Stimulated activated CD4-positive, alpha-beta T cell treated with anti-CD3 and anti-CD28 coated beads, Interleukin-4, amount 100 ng/mL, for 48 hours (primary cell): Measurements from ENCODE around the gene STPG3.
A peak's percentile ranks its signal among the peaks of the same experiment; 100 is the strongest.
"Not testable (repeated sequence)": the region's sequence is repeated elsewhere in the genome, so short reads cannot be mapped to it uniquely, and the experiment has no call there.

Experiments
- DNase-seq, 2 donors: peaks; one replicate each; pipeline ENCODE4 v3.0.0-alpha.2; 2020; ENCODE audit warnings: low read depth in 2 of 2

STPG3 gene

GRCh38 chr9:137233143-137233980 lies 17.7 kb upstream of the STPG3 start:
- no peak for DNase-seq

GRCh38 chr9:137234055-137234697 lies 16.9 kb upstream of the STPG3 start:
- DNase-seq, result no peak

DNA sequence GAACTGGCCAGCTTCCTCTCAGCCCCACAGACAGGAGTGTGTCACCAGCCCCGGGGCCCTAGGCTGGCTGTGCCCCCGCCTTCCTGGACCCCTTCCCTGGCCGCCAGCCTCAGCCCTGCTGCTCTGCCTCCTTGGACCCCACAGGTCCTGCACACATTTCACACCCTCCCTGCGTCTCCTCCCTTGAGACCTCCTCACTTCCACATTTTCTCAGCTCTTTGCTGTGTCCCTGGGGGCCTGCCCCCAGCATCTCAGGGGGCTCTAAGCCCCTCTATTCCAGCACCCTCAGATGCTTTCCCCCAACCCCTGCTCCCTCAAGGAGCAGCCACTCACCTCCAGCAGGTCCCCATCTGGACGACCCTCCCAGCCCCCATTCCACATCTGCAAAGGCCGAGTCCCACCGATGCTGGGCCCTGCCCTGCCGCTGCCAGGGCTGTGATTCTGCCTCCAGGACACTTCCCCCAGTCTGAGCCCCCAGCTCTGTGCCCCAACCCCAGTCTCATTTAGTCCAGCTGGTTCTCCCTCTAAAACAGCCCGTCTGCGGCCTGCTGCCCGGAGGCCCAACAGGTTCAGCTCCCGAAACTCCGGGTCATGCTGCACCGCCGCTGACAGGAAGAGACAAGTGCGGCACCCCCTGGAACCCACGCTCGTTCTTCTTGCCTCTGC lies 16.2 kb upstream of the STPG3 start:
- DNase-seq, result no peak

DNA sequence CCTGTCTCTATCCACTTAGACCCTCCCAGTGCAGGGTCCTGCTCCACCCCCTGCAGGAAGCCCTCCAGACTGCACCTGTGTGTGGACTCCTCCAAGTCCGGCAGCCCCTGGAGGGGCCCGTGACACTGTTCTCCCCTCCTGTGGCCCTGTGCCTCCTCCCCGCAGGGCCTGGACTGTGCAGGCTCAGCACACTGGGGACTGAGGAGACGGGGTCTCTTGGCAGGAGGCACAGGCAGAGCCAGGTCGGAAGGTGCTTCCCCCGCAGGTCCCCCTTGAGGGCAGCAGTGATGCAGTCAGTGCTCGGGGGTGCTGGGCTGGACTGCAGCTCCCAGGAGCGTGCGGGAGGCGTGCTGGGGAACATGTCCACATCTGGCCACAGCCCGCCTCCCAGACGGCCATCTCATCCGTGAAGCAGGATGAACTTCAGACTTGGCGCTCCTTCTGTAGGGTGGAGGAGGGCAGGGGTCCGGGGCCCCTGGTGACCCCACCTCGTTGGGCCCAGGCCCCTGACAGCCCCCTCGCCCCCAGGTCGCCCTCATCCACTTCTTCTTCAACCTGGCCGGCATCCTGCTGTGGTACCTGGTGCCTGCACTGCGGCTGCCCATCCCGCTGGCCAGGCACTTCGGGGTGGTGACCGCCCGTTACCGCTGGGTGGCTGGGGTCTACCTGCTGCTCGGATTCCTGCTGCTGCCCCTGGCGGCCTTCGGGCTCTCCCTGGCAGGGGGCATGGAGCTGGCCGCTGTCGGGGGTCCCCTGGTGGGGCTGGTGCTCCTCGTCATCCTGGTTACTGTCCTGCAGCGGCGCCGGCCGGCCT lies 15.5 kb upstream of the STPG3 start:
- no peak for DNase-seq

- peak; percentile 89 to 92 for DNase-seq
Measured at GRCh38 chr9:137236238-137236935, 14.7 kb upstream of the STPG3 start.

GRCh38 chr9:137236936-137237421 lies 14.1 kb upstream of the STPG3 start:
- no peak for DNase-seq

- DNase-seq, result no peak
Measured at GRCh38 chr9:137237759-137238726, 13.0 kb upstream of the STPG3 start.

- DNase-seq, result not testable (repeated sequence)
Measured at GRCh38 chr9:137239541-137240200, 11.4 kb upstream of the STPG3 start.

DNA sequence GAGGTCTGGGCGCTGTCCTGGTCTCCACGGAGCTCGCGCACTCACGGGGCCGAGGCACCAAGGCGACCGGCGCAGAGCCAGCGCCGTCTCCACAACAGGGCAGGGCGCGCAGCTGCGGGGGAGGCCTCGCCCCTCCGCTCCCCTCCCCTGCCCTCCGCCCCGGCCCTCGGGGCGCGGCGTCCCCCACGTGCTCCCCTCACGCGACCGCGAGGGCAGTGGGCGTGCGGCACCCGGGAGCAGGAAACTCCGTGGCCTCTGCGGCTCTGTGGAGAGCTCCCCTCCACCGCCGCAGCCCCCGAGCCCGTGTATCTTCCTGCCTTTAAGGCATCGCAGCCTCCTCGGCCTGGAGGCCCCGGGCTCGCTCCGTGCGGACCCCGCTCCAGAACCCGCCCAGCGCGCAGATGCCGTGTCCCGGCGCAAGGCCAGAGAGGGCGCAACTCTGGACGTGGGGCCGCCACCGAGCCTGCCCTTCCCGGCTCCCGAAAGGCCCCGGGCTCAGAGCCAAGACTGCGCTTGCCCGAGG lies 10.7 kb upstream of the STPG3 start:
- DNase-seq, result peak; percentile 56 to 68

GRCh38 chr9:137240841-137241489 lies 10.1 kb upstream of the STPG3 start, which contains the start of gene TUBB4B:
TSS of gene TUBB4B (plus strand) at chr9:137241287. CDS start at chr9:137241361, 74 bp downstream.
- peak; percentile 90 to 95 for DNase-seq

DNA sequence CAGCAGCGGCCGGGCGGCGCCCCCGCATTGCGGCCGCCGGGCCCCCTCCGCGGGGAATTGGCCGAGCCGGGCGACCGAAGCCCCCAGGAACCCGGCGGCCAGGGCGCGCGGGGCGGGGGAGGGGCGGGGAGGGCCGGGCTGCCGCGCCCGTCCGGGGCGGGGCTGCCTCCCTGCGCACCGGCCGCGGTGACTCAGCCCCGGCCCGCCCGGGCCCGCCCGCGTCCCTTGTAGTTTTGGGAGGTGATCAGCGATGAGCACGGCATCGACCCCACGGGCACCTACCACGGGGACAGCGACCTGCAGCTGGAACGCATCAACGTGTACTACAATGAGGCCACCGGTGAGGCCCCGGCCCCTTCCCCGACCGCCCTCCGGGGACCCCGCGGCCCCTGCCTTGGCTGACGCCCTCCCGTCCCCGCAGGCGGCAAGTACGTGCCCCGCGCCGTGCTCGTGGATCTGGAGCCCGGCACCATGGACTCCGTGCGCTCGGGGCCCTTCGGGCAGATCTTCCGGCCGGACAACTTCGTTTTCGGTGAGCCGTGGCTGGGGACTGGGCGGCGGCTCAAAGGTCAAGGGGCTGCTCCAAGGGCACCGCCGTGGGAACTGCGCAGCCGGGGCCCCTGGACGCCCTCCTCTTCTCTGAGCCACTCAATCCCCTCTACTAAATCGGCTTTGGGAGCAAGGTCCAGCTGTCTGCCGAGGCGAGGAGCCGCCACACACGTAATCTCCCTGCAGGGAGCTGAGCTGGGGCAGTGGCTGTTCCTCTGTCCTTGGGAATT lies 9.4 kb upstream of the STPG3 start:
- DNase-seq, result peak; percentile 55 to 63

- no peak for DNase-seq
Measured at GRCh38 chr9:137242269-137243203, 8.6 kb upstream of the STPG3 start.

DNA sequence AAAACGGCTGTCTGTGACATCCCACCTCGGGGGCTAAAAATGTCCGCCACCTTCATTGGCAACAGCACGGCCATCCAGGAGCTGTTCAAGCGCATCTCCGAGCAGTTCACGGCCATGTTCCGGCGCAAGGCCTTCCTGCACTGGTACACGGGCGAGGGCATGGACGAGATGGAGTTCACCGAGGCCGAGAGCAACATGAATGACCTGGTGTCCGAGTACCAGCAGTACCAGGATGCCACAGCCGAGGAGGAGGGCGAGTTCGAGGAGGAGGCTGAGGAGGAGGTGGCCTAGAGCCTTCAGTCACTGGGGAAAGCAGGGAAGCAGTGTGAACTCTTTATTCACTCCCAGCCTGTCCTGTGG lies 7.8 kb upstream of the STPG3 start:
- not testable (repeated sequence) for DNase-seq

DNA sequence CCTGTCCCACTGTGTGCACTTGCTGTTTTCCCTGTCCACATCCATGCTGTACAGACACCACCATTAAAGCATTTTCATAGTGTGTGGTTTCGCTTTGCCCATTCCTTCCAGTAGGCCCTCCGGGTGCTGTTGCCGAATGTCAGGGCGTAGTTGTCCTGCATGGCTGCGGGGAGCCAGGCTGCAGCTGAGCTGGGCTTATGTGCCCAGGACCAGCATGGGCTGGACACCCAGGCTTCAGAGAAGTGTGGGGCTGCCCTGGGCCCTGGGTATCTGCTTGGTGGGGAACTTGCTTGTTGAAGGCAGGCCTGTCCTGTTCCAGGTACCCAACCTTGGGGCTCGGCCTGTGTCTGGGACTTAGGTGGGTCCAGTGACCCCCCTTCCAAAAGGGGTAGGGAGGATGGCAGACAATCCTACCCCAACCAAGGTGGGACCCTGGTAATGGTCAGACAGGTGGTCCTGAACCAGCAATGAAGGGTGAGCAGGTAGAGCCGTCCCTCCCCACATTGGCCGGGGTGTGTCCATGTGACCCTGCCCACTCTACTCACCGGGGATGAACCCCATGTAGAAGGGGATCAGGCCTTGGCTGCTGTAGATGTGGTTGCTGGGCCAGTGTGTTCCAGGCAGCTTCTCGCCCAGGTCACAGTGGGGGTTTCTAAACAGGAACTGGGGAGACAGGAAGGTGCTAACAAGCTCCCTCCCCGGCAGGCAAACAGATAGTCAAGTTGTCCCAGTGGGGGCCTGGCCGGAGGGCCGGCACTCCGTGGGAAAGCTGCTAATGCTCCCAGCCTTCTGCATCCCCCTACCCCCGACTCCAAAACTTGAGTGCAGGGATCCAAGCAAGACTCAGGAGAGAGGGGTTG lies 7.2 kb upstream of the STPG3 start:
- no peak for DNase-seq
